Mesothelial cell of epicardium (in vitro differentiated cells): Measurements from ENCODE around the gene EML6. TPM values are rescaled to one million over a fixed set of nuclear protein-coding genes. Genes with fewer than 3 reads are reported as not detected.

ENCODE experiments used
- DNase-seq, 2 experiments: peaks; one replicate each; pipeline ENCODE4 v3.0.0; 2021; ENCODE audit warnings: low spot score in 2 of 2; ENCODE audit not compliant: unreplicated experiment in 2 of 2
- H3K27ac Mint-ChIP-seq: 2 replicates; pipeline ENCODE4 v1.8.0; 2021; ENCODE audit warnings: mixed read lengths
- H3K27me3 Mint-ChIP-seq: 2 replicates; pipeline ENCODE4 v1.8.0; 2021; ENCODE audit warnings: low read depth, mixed read lengths
- H3K36me3 Mint-ChIP-seq: 2 replicates; pipeline ENCODE4 v1.8.0; 2021; ENCODE audit warnings: mixed read lengths
- H3K4me1 Mint-ChIP-seq: 2 replicates; pipeline ENCODE4 v1.8.0; 2021; ENCODE audit warnings: mixed read lengths
- H3K4me3 Mint-ChIP-seq: 2 replicates; pipeline ENCODE4 v1.8.0; 2021; ENCODE audit warnings: mild to moderate bottlenecking, moderate library complexity, mixed read lengths
- H3K9me3 Mint-ChIP-seq: 2 replicates; pipeline ENCODE4 v1.8.0; 2021; ENCODE audit warnings: mixed read lengths
- total RNA-seq: library from RNA; stranded (reverse); gene quantifications from 3 replicates; pipeline ENCODE4 v1.2.1, GENCODE V29; 2021
- TF ChIP-seq, protein P1 (sequence below): fragments of 200-600 bp; sonication (generic); IDR thresholded peaks from one replicate; pipeline ENCODE4 v1.5.0; 2021; ENCODE audit warnings: antibody characterized with exemption; ENCODE audit not compliant: unreplicated experiment

Gene EML6
- total RNA-seq, 1 donor from 2014 or later = 2.3 TPM

- Mint-ChIP-seq H3K9me3 (no peaks in the 10 kb centered on the region), H3K4me3 (no peak overlapping the region), H3K4me1 (no peaks in the 10 kb centered on the region), H3K27me3 (no peaks in the 10 kb centered on the region), H3K36me3 (peaks cover 18% of the 10 kb centered on the region), H3K27ac (no peak overlapping the region)
- no peak for DNase-seq
- TF ChIP-seq, protein P1, sequence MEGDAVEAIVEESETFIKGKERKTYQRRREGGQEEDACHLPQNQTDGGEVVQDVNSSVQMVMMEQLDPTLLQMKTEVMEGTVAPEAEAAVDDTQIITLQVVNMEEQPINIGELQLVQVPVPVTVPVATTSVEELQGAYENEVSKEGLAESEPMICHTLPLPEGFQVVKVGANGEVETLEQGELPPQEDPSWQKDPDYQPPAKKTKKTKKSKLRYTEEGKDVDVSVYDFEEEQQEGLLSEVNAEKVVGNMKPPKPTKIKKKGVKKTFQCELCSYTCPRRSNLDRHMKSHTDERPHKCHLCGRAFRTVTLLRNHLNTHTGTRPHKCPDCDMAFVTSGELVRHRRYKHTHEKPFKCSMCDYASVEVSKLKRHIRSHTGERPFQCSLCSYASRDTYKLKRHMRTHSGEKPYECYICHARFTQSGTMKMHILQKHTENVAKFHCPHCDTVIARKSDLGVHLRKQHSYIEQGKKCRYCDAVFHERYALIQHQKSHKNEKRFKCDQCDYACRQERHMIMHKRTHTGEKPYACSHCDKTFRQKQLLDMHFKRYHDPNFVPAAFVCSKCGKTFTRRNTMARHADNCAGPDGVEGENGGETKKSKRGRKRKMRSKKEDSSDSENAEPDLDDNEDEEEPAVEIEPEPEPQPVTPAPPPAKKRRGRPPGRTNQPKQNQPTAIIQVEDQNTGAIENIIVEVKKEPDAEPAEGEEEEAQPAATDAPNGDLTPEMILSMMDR = no peak
Observed at GRCh38 chr2:54963476-54963875, 240.0 kb downstream of the EML6 start.

- Mint-ChIP-seq H3K27me3 (no peaks in the 10 kb centered on the region), H3K4me3 (no peak overlapping the region), H3K4me1 (no peaks in the 10 kb centered on the region), H3K36me3 (peaks cover 18% of the 10 kb centered on the region), H3K27ac (no peak overlapping the region), H3K9me3 (no peaks in the 10 kb centered on the region)
- TF ChIP-seq, protein P1 = no peak
- no peak for DNase-seq
Observed at GRCh38 chr2:54964271-54964670, 240.8 kb downstream of the EML6 start.

- no peaks in the 10 kb centered on the region for H3K4me1 Mint-ChIP-seq
- no peaks in the 10 kb centered on the region for H3K27me3 Mint-ChIP-seq
- no peak for DNase-seq
- no peak overlapping the region for H3K4me3 Mint-ChIP-seq
- TF ChIP-seq, protein P1 = no peak
- H3K27ac Mint-ChIP-seq = no peak overlapping the region
- peaks cover 18% of the 10 kb centered on the region for H3K36me3 Mint-ChIP-seq
- no peaks in the 10 kb centered on the region for H3K9me3 Mint-ChIP-seq
Observed at GRCh38 chr2:54964816-54965215, 241.4 kb downstream of the EML6 start.

- Mint-ChIP-seq H3K4me3 (no peak overlapping the region), H3K9me3 (no peaks in the 10 kb centered on the region), H3K4me1 (no peaks in the 10 kb centered on the region), H3K36me3 (peaks cover 21% of the 10 kb centered on the region), H3K27me3 (no peaks in the 10 kb centered on the region), H3K27ac (no peak overlapping the region)
- no peak for DNase-seq
- TF ChIP-seq, protein P1 = no peak
Observed at GRCh38 chr2:54965425-54965824, 242.0 kb downstream of the EML6 start.

DNA sequence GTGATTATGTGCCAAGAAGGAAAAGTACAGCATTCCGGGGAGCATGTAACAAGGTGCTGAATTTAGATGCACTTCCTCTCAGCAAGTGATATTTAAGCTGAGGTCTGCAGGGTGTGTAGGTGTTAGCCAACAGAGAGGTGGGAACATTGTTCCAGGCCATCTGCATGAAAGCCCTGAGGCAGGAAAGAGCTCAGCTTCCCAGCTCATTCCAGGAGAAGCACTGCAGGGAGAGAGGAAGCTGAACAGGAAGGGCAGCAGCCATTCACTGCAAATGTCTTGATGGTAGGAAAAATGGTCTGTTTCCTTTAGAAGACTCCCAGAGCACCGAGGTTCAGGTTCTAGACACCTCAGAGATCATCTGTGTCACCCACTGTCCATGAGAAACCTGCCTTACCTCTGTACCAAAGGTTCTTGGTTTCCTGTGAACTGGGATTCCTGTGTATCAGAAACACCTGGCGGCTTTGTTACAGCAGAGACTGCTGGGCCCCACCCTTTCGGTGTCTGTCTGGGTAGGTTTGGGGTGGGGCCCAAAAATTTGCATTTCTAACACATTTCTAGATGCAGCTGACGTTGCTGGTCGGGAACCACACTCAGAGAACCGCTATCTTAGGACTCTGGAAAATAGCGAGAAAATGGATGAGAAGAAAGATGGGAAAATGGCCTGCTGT is 242.8 kb downstream of the EML6 start:
- no peaks in the 10 kb centered on the region for H3K27me3 Mint-ChIP-seq
- no peaks in the 10 kb centered on the region for H3K4me1 Mint-ChIP-seq
- TF ChIP-seq, protein P1 = no peak
- H3K4me3 Mint-ChIP-seq = no peak overlapping the region
- H3K36me3 Mint-ChIP-seq = peaks cover 19% of the 10 kb centered on the region
- no peaks in the 10 kb centered on the region for H3K9me3 Mint-ChIP-seq
- no peak overlapping the region for H3K27ac Mint-ChIP-seq
- DNase-seq = no peak
